GOT3 (cell line): ENCODE data around the gene TMEM151A.

Experiments
- DNase-seq: peaks from one replicate; lab custom pipeline; 2025; ENCODE audit warnings: mixed read lengths; lab: John Stamatoyannopoulos, UW

The TMEM151A gene

DNA sequence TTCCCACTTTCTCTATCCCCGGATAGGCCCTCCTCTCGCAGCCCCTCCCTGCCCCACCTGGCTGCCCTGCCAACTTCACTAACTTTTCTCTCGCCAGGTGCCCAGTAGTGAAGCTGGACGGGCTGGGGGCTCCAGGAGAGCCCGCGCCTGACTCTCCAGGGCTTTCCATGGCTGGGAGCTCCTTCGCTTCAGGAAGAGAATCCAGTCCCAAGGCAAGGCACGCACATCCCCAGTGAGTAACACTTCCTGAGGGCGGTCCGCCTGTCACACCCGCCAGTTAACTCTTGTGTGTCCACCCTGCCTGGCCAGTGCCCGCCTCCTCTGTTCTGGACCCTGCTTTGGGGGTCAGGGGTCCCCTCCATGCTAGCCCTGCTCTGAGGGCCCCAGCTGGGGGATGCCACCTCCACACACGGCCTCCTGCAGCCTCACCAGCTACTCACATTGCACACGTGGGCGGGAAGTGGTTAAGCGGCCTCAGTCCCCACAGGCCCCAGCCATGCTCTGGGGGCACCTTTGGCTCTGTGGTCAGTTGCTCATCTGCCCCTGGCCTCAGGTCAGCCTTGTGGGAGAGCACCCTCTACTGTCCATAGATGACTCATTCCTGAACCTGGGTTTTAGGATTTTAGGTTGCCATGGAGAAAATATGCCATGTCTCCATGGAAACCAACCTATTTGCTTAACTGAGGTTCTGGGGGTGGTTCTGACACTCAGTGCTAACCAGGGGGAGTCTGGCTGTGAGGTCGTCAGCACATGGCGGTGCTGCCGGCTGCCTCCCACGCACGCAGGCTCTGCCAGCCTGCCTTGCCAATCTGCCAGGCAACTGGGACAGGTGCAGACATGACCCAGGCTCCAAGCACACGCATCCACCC, 44.8 kb downstream of the TMEM151A start, which contains the start of gene RIN1:
Gene RIN1 (minus strand): TSS at position 201 of the 869 bp plus-strand sequence. CDS start 32 bp downstream, at position 169.
- DNase-seq, result peak; percentile 94

DNA sequence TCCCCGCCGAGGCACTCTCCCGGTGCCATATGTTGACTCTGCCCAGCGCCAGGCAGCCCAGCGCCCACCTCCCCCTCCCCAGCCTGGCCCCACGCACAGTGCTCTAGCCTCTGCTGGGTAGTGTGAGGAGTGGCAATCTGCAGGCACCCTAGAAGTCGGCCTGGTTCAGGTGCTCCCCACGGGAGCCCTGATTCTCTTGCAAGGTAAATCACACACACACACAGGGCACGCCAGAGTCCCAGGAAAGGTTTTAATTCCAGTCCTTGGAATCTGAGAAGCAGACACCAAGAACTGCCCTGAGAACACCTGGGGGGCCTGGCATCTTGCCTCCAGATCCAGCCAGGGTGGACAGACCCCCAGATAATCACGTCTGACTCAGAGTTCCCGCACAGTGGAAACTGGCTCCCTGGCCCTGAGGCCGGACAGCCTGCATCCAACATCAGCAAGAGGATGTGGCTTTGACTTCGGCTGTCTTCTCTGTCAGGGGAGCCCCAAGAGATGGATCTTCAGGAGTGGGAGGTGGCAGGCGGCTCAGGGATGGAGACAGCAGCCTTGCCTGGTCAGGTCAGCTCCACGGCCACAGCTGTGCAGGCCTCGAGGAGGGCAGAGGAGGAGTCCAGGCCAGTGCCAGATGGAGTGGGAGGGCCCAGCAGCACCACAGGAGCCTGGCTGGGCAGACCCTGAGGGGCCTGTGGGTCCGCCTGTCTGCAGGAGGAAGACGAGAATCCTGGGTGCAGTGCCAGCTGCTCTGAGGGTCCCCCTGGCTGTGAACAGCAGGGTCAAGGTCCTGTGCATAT, 45.6 kb downstream of the TMEM151A start:
- no peak for DNase-seq

DNA sequence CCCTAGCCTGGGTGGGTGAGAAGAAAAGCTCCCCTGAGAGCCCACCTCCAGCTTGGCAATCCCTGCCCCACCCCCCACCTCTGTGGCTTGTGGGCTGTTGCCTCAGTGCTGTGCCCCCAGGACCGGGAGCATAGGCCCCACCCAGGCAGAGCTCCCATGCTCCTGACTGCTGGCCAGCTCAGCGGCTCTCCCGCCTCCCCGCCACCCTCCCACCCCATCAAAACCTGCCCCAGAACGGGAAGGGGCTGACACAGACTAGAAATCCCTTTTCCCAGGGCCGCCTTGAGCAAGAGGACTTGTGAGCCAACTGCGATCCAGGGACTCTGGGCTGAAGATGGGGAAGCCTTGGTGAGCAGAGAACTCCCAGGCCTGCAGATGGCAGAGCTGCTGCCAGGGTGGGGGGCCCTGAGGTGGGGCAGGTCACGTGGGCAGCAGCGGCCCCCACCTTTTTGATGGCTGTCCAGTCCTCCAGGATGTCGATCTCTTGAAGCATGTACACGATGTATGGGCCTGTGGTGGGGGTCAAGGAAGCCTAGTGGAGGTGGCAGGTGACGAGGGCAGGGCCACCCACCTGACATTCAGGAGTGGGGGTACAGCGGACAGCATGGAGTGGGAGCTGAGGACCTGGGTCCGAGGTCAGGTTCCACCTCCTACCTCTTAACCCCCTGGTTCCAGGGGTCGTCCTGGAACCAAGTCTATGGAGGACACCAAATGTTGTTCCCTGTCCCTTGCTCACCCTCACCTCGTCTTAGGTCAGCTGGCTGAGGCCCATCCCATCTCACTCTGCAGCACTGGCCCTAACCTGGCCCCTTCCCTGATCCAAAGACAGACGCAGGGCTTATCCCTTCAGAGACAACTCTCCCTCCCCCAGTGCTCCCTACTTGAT, 46.8 kb downstream of the TMEM151A start:
- DNase-seq, result no peak

DNA sequence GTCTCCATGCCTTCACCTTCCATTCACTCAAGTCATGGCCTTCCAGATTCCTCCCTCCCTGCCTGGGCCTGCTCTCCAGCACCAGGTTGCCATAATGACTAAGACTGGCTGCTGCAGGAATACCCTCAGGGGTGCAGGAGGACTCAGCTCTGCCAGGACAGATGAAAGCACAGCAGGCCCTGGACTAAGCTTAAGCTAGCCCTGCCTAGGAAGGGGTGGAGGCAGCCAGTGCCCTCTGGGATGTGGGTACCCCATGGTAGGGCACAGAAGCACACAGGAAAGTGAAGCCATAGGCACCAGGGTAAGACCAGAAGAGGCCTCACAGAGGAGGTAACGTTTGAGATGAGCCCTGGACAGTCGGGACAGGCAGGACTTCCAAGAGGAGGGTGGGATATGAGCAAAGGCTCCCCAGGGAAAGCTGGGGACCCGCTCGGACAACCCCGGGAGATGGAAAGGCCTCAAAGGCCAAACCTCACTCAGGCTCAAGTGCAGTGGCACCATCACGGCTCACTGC, 47.5 kb downstream of the TMEM151A start:
- no peak for DNase-seq

DNA sequence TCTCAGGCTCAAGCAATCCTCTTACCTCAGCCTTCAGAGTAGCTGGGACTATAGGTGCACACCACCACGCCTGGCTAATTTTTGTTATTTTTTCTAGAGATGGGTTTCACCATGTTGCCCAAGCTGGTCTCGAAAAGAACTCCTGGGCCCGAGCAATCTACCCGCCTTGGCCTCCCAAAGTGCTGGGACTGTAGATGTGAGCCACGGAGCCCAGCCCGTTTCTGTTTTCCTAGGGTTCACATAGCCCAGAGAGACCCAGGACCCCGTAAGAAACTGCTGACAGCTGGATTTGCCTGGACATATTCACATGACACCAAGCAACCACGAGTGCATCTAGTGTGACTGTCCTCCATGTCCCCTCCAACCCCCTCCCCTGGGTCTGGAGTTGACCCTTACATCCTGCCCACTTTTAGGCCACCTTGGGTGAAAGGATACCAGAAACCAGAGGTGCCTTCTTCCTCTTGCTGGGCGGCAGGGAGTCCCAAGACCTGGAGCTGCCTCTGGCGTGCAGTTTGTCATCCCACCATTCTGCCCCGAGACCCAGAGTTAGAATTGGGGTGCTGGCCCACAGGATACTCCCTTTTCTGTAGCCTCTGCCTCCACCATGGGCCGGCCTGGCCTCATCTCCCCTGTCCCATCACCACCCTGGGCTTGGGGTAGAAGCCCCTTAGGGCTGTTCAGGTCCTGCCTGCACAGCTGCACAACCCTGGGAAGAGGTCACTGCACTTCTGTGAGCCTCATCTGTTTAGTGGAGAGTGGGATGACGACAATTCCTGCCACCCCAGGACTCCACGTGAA, 48.2 kb downstream of the TMEM151A start:
- DNase-seq, result no peak

DNA sequence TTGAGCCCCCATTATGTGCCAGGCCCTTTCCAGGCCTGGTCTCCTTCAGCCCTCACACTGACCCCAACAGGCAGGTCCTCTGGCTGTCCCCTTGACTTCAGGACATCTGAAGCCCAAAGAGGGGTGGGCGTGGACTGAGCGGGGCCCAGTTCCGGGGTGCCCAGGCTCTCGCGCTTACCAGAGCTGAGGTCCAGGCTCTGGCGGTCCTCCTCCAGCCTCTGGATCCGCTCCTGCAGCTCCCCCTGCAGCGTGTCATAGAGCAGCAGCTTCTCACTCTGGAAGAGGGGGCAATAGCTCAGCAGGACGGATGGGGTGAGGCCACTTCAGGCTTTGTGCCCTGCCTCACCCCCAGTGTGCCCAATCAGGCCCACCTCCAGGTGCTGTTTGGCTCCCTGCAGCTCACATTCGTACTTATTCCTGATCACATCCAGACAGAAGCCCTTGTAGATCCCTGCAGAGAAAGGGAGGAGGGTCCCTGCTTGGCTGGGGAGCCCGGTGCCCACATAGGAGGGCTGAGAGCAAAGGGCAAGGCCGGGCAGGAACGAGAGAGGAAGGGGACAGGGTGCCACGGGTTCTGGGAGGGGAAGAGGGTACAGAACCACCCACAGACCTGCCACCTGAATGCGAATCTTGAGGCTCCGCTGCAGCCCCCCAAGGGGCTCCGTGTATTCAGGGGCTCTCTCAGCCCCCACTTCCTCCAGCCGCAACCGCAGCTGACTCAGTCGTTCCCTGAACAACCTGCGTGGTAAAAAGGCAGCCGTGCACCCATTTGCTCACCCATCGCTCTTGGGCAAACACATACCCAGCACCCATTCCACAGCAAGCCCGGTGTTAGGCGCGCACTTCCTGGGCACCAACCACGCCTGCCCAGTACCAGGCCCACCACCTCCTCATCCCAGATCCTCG, 49.2 kb downstream of the TMEM151A start:
- DNase-seq, result no peak

DNA sequence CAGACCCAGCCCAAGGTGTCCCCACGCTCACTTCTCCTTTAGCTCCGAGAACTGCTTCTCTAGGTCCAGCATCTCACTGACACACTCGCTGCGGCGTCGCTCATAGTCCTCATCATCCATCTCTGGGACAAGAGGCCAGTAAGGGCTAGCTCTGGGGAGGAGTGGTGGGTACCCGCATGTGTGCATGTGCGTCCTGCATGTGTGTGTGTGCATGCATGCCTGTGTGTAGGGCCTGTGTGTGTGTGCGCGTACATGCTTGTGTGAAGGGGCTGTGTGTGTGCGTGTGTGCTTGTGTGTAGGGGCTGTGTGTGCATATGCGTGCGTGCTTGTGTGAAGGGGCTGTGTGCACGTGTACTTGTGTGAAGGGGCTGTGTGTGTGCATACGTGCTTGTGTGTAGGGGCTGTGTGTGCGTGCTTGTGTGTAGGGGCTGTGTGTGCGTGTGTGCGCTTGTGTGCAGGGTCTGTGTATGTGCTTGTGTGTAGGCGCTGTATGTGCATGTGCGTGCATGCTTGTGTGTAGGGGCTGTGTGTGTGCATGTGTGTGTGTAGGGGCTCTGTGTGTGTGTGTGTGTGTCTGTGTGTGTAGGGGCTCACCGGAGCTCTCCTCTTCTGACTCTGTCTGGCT, 49.9 kb downstream of the TMEM151A start:
- no peak for DNase-seq

DNA sequence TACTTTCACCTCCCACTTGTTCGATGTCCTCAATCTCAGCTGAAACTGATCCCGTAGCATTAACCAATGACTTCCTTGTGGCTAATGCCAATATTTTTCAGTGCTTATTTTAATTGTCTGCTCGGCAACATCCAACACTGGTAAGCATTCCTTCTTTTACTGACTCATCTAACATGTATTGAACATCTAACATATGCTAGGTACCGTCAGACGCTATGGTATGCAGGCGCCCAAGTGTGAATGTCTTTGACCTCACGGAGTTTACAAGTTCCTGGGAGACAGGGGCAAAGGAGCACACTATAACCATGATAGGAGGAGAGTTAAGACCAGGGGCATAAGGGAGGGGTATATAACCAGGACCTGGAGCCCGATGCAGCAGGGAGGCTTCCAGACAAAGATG, 51.5 kb downstream of the TMEM151A start:
- DNase-seq, result no peak

DNA sequence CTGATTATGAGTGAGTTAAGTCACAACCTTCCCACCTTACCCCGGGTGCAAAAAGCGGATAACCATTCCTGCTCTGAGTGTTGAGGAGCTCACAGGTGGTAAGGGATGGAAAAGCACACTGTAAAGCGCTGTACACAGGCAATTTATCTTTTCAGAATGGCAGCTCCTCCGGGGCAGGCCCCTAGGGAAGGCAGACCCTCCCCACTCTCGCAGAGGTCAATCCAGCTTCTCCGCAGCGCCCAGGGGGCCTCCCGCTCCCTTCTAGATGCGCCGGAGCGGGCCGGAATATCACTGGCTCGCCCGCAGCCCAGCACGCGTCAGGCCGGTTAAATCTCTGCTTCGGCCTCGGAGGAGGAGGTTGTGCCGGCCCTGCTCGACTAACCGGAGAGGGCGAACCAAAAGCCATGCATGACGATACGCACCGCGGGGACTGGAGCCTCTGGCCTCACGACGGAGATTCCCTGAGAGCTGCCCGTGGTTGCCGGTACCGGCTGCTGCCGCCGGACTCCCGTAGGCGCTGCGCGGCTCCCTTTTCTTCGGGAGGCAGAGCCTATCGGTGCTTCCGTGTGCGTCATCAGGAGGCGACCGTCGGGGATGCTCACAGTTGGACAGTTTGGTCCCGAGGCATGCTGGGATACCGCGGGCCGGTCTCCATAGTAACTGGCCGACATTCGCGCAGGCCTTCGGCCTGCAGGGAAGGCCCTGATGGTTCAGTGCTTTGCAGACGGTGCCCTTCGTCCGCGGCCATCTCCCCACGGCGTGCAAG, 53.0 kb downstream of the TMEM151A start, which contains the start of gene BRMS1:
Gene BRMS1 (minus strand): TSS at position 555 of the 766 bp plus-strand sequence. CDS start 2,870 bp downstream, outside the sequence.
- DNase-seq, result peak; percentile 87

DNA sequence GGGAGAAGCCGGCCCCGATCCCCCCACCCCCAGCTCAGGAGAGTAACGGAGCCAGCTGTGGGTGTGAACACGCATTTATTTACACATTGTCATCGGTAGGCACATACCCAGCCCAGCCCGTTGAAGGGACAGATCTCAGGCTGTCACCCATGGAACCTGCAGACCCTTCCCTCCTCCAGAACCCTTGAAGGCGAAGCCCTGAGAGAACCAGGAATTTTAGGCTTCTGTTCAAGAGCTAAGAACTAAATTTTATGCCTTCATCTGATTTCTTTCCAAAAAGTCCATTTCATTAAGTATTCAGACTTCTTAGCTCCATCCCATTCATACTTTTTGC, 53.6 kb downstream of the TMEM151A start:
- DNase-seq, result no peak
